GM18511 (cell line): ENCODE data around the gene SAV1.

Source experiments
- ATAC-seq: cut with Tn5 transposase; IDR thresholded peaks from one replicate; pipeline ENCODE4 v1.9.1; 2021; ENCODE audit warnings: mild to moderate bottlenecking, moderate library complexity; ENCODE audit not compliant: unreplicated experiment

SAV1 gene

DNA sequence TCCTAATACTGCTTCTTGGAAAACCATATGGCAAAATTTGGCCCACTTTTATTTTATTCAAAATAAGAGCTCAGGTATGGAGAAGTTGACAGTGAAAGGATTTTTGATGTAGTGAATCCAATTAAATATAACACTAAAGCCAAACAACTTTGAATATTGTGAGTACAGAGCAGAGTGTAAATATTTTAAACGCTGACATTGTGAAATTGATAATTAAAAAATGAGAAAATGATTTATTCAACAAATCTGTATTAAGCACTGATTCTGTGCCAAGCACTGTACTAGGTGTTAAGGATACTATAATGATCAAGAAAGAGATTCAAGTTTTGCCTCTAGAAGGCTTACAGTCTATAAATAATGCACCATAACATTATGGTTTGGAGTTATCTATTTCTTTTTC, 57.6 kb downstream of the SAV1 start:
- ATAC-seq = no peak

DNA sequence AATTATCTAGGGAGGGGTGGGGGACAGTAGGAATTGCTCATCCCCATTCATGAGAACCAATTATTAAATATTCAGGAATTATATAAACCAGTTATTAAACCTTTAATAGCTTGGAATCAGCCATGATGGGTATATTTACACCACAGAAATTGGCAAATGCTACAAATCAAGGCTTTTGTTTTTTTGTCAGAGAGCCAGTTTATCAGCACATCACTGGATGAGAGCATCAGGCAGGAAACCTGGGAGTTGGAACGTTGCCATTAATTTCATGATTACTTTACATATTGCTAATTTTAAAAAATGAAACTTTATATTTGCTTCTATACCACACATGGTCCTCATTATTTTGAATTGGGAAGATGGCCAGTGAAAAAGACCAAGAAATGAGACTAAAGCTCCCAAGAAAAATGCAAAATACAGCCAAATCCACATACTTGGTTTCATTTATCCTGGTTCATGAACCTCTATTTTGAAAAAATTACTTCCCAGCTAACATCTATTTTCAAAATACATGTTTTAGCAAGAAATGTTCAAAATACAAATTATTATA, 59.7 kb downstream of the SAV1 start:
- ATAC-seq = no peak

DNA sequence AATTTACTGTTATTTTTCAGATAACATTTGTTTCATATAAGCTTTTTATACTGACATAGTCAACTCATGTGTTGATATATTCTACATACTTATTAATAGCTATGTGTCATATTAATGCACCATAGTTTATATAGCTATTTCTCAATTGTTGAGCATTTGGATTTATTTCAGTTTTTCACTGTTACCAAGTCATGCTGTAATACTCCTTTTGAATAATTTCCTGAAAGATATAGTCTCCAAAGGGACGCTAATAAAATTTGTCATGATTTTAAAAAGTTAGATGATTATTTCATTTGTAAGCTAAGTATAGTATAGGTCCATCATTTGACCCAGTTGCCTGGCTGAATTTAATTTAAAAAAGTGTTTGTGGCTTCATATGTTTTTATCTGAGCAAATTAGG, 60.3 kb downstream of the SAV1 start:
- ATAC-seq = no peak

DNA sequence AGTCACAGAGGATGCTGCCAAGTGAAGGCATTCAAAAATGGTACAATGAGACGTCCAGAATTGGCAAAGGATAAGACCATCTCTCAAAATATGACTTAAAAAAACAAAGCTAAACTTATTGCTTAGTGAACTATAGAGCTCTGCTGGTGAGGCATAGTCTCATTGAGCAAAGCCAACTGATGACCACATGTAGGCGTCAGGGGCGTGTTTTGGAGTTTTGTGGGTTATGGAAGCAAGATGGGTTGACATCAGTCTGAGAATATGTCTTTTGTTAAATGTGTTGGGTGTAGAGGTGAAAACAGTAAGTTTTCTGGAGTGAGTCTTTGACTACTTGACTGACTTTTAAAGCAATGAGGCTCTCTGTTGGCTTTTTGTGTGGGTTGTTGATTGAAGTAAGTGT, 60.9 kb downstream of the SAV1 start:
- no peak for ATAC-seq

DNA sequence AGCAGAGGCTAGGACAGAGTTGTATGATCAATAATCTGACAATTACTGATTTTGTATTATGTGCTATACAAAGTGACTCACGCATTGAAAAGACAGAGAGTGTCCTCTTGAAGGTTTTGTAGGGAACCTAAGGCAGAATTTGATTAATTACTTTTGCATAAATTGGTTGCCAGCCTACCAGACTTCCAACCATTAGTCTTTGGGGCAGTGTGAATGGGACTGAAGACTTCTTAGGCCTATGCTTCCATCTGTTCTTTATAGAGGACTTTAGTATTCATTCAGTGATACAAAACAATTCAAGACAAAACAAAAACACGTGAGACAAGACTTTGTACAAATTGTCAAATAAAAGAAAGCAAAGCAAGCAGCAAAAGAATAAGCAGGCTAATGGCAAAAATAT, 61.6 kb downstream of the SAV1 start:
- ATAC-seq = no peak

DNA sequence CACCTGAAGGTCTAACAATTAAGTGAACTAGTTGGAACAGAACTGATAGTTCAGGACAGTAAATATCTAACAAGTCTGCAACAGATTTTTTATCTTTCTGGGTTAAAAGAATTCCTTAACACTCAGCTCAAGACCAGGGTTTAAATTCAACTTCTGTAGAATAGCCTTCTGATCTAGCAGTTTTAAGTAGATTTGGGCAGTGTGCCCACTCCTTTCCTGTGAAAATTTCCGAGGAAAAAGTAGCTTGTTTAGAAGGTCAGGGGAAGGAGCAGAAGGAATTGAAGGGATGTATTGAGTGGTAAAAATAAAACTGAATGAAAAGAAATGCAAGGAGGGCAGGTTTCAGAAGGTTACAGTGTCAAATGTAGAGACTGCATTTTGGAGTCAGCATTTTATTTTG, 62.3 kb downstream of the SAV1 start:
- no peak for ATAC-seq

DNA sequence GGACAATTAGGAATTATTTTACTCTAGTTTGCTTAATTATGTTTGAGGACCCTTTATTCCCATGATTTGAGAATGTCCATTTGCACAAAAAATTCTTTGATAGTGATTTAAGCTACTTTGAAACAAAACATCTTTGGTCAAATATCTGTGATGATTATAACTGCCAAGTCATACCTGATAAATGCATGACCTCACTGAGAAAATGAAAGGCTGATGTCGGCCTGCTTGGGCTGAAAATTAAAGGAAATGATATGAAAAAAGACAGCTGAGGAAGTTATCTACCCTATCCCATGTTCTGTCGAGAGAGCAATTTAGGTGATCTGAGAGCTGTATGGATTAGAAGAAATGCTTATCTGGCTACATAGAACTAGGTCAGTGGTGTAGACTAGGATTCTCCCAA, 64.5 kb downstream of the SAV1 start:
- ATAC-seq = no peak

DNA sequence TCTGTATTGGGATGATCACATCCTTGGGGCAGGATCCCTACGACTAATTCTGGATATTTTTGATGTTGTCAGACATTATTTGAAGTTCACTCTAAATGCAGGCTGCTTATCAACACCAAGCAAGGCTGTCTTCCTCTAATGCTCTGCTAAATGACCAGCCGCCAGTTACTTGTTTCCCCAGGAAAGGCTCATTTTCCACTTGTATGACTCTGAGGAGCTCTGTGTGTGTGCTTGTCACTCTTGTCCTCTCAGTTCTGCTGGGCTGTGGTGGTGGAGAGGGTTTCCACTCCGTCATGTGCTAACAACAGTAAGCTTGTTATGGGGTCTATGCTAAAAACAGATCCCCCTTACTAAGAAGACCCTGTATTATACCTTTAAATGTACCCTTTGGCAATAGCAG, 66.1 kb downstream of the SAV1 start:
- ATAC-seq = no peak

DNA sequence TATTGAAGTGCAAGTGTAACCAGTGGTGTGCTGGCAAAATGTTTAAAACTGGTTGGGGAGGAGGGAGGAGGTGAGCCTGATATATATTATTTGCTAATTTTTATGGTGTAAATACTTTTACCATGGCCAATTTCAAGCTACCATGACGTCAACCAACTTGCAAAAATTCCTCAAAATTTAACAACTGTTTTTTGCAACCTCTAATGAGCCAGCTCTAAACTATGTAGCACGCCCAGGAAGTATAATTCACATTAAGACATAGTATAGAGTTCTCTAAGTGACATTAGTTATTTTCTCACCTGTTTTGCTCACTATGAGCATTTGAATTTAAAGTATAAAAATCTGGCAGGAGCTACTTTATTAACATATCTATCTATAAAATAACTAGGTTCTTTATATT, 66.7 kb downstream of the SAV1 start:
- ATAC-seq = no peak

DNA sequence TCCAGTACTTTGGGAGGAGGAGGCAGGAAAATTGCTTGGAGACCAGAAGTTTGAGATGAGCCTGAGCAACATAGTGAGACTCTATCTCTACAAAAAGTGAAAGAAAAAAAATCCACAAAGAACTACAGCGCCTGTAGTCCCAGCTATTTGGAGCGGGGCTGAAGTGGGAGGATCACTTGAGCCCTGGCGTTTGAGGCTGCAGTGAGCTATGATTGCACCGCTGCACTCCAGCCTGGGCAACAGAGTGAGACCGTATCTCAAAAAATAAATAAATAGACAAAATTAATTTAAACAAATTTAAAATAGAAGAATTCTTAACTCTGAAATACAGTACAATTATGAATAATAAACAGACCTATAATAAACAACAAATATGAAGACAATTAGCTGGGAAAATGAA, 67.3 kb downstream of the SAV1 start:
- no peak for ATAC-seq

DNA sequence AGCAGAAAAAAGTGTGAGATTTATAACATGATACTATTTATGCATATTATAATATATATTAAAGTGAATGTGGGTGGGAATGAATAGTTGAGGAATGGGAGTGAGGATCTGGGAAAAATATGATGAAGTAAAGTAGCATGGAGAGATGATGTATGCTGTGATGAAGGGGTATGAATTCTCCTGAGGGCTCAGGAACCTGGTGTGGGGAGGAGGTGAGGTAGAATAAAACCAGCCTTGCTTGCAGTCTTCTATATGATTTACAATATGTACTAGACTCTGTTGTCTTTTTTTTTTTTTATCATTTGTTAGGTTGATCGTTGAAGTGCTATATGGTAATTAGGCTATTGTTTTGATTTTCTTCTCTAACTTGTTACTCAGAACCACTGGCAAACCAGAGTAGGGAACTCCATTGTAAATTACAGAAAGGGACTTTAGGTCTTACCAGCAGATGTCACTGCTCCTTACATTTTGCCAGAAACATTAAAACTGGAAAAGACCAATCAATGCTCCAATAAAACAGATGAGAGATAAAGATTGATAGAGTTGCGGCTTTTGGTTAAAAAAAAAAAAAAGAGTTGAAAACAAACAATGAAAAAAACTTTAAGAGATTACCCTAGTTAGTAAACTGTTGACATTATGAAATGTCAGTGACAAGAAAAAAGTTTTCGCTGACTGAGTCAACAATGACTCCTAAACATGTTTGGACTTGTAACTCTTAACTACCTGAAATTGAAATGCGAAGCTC, 68.2 kb downstream of the SAV1 start:
- no peak for ATAC-seq

DNA sequence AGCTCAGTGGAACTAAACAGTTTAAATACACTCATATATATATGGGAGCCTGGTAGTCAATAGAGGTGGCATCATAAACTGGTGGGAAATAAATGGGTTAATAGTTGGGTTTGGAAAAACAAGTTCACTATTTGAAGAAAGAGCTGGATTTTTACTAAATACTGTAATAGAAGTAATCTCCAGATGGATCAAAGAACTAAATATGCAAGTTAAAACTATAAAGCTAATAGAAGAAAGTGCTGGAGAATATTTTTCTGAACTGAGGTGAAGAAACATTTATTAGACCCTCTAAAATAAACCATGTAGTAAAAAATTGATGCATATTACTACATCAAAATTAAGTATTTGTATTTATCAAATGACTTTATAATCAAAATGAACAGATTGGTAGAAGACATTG, 69.3 kb downstream of the SAV1 start:
- ATAC-seq = no peak

DNA sequence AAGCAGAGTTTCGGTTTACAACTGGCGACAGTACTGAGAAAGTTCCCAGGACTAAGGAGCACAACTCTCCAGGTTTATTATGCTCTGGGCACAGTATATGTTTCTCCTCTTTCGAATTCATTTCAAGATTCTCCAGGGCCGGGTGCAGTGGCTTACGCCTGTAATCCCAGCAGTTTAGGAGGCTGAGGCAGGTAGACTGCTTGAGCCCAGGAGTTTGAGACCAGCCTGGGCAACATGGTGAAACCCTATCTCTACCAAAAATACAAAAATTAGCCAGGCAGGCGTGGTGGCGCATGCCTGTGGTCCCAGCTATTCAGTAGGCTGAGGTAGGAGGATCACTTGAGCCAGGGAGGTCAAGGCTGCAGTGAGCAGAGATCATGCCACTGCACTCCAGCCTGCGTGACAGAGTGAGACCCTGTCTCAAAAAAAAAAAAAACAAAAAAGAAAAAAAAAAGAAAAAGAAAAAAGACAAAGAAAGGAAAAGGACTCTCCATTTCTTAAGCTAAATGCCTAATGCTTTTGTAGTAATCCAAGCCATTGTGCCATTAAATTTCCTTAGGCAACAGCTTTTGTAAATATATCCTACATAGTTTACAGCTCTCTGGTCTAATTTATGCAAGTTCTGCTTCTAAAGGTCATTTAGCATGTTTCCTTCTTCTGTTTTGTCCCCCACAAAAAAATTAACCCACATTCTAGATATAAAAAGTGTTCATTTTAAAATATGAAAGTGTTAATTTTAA, 73.4 kb downstream of the SAV1 start:
- ATAC-seq = no peak

DNA sequence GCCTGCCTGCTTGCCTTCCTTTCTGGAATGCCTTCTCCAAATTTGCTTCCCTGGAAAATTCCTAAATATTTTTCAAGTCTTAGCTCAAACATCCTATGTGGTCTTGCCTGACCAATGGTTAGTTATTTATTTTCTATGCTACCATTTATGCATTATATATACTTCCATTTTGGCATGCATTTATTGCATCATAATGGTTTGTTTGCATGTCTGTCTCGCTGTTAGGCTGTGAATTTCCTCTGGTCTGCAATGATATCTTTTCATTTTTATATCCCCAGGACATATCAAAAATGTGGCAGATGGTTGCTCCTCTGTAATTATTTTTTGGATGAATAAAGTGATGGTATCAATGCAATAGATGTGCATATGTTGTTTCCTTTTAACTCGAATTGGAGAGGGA, 77.6 kb downstream of the SAV1 start:
- ATAC-seq = no peak
